Measurements from ENCODE around the gene FBN1.

Gene FBN1

GRCh38 chr15:48415036-48415886, 230.2 kb downstream of the FBN1 start:
- no peak for TF ChIP-seq EGR1 (IDR thresholded peaks at IDR 0.05)
- no peak for TF ChIP-seq FOXM1 (IDR thresholded peaks at IDR 0.05; ENCODE audit: borderline replicate concordance, low read depth)
- TF ChIP-seq USF1 (IDR thresholded peaks at IDR 0.05) = no peak
- no peak for TF ChIP-seq TCF12 (IDR thresholded peaks at IDR 0.05; ENCODE audit: low read depth)
- no peak for TF ChIP-seq ZBTB7A (IDR thresholded peaks at IDR 0.05; ENCODE audit: low read depth)
- TF ChIP-seq CEBPB (IDR thresholded peaks at IDR 0.05) = no peak
- no peak for TF ChIP-seq EP300 (IDR thresholded peaks at IDR 0.05; ENCODE audit: borderline replicate concordance)
- TF ChIP-seq YY1 (IDR thresholded peaks at IDR 0.05; ENCODE audit: low read depth) = no peak
- no peak for TF ChIP-seq TEAD4 (IDR thresholded peaks at IDR 0.05)
- TF ChIP-seq TAF1 (IDR thresholded peaks at IDR 0.05; ENCODE audit: low read depth) = no peak
- no peak for TF ChIP-seq NFIC (IDR thresholded peaks at IDR 0.05)
- TF ChIP-seq CREB1 (IDR thresholded peaks at IDR 0.05; ENCODE audit: low read depth) = no peak
- TF ChIP-seq RAD21 (IDR thresholded peaks at IDR 0.05; ENCODE audit: low read depth) = no peak
- no peak for TF ChIP-seq MAX (IDR thresholded peaks at IDR 0.05)

- no peak for TF ChIP-seq REST (IDR thresholded peaks at IDR 0.05; ENCODE audit: low read depth)
These were observed 231.5 kb downstream of the FBN1 start for GRCh38 chr15:48414015-48414414.

GRCh38 chr15:48413304-48413703, 232.2 kb downstream of the FBN1 start:
- no peak for TF ChIP-seq EGR1 (IDR thresholded peaks at IDR 0.05)
- TF ChIP-seq TCF12 (IDR thresholded peaks at IDR 0.05; ENCODE audit: low read depth) = no peak
- no peak for TF ChIP-seq EP300 (IDR thresholded peaks at IDR 0.05; ENCODE audit: borderline replicate concordance)

GRCh38 chr15:48411971-48412591, 233.4 kb downstream of the FBN1 start:
- TF ChIP-seq TCF12 (IDR thresholded peaks at IDR 0.05; ENCODE audit: low read depth) (no peak), CEBPB (IDR thresholded peaks at IDR 0.05) (no peak), CREB1 (IDR thresholded peaks at IDR 0.05; ENCODE audit: low read depth) (no peak), RAD21 (IDR thresholded peaks at IDR 0.05; ENCODE audit: low read depth) (no peak), YY1 (IDR thresholded peaks at IDR 0.05; ENCODE audit: low read depth) (no peak), REST (IDR thresholded peaks at IDR 0.05; ENCODE audit: low read depth) (no peak)

- TF ChIP-seq RAD21 (IDR thresholded peaks at IDR 0.05; ENCODE audit: low read depth) (no peak), TEAD4 (IDR thresholded peaks at IDR 0.05) (no peak), TAF1 (IDR thresholded peaks at IDR 0.05; ENCODE audit: low read depth) (no peak), FOXM1 (IDR thresholded peaks at IDR 0.05; ENCODE audit: borderline replicate concordance, low read depth) (no peak), YY1 (IDR thresholded peaks at IDR 0.05; ENCODE audit: low read depth) (no peak), NFIC (IDR thresholded peaks at IDR 0.05) (no peak), CREB1 (IDR thresholded peaks at IDR 0.05; ENCODE audit: low read depth) (no peak), EP300 (IDR thresholded peaks at IDR 0.05; ENCODE audit: borderline replicate concordance) (no peak), REST (IDR thresholded peaks at IDR 0.05; ENCODE audit: low read depth) (no peak), EGR1 (IDR thresholded peaks at IDR 0.05) (no peak), TCF12 (IDR thresholded peaks at IDR 0.05; ENCODE audit: low read depth) (no peak), CEBPB (IDR thresholded peaks at IDR 0.05) (no peak), ZBTB7A (IDR thresholded peaks at IDR 0.05; ENCODE audit: low read depth) (no peak), MAX (IDR thresholded peaks at IDR 0.05) (no peak), USF1 (IDR thresholded peaks at IDR 0.05) (no peak)
These were observed 235.9 kb downstream of the FBN1 start for GRCh38 chr15:48409623-48410022.
